Measurements from ENCODE around the gene EPG5.
A peak's percentile ranks its signal among the peaks of the same experiment; 100 is the strongest.
"Not testable (repeated sequence)": the region's sequence is repeated elsewhere in the genome, so short reads cannot be mapped to it uniquely, and the experiment has no call there.

Gene EPG5

DNA sequence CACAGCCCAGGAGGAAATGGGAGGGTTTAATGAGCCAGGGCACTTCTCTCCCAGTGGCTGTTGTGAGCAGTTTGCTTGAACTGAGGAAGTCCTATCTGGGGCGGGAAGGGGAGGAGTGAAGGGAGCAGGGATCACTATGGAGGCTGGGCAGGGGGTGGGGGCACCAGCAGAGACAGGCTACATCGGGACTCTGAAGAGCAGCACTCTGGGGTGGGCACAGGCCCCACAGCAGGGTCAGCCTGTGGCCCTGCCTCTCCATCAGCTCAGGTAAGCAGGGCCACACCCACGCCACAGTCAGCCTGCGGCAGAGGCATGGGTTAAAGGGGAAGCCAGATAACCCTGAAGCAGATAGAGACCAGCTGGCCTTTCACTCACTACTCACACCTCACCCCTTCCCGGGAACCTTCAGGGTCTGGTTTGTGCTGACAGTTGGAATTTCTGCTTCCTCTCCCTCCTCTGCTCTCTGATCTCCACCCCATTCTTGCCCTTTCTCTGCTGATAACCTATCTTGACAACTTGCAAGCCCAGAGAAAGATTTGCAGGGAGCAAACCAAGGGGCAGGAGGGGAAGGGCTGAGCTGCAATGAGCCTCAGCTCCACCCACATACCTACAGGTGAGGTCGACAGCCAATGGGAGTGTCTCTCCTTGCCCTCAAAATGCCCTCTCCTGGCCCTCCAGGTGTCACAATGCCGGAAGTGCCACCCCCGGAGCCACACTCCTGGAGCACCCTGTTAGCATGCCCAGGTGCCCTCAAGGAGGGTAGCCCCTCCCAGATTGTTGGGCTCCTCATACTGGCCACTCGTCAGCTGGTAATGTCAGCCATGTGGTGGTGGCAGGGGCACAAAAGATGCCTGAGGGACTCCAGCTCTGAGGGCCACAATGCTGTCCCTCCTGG lies 138.0 kb downstream of the EPG5 start:
- Histone ChIP-seq H3K4me3 (ENCODE audit: low read length in 2 of 2) (no peak overlapping the region), H3K4ac (ENCODE audit: low read length) (no peak overlapping the region), H2AK5ac (ENCODE audit: low read depth, low read length) (no peak overlapping the region), H2BK120ac (ENCODE audit: low read depth, low read length) (no peak overlapping the region), H3K27me3 (ENCODE audit: control insufficient read depth in 3 of 3, insufficient read depth in 3 of 3, low read depth in 1 of 3, low read length in 3 of 3) (peaks cover 0 to 7% (median 0%) of the 10 kb centered on the region in 3 experiments), H3K36me3 (replicated peaks in 1 of 2; ENCODE audit: control insufficient read depth in 2 of 2, insufficient read depth in 2 of 2, low read length in 2 of 2) (no peaks in the 10 kb centered on the region), H2AFZ (ENCODE audit: low read length) (no peak overlapping the region), H3K27ac (replicated peaks; ENCODE audit: low read length) (no peak overlapping the region), H2BK5ac (ENCODE audit: low read length) (no peak overlapping the region), H2BK15ac (ENCODE audit: low read length) (no peak overlapping the region), H3K4me2 (ENCODE audit: insufficient read depth, low read length, poor library complexity, severe bottlenecking) (no peak overlapping the region), H4K8ac (ENCODE audit: low read depth, low read length) (no peak overlapping the region), H3K9me3 (replicated peaks in 1 of 2; ENCODE audit: control insufficient read depth in 2 of 2, insufficient read depth in 1 of 2, low read depth in 1 of 2, low read length in 2 of 2) (no peaks in the 10 kb centered on the region), H3K79me1 (ENCODE audit: low read depth, low read length) (no peaks in the 10 kb centered on the region), H3K23ac (ENCODE audit: low read depth, low read length, poor library complexity) (peak overlapping the region; percentile 18), H3K18ac (ENCODE audit: low read length) (peak overlapping the region; percentile 33), H3K9ac (ENCODE audit: low read depth, low read length, poor library complexity) (no peak overlapping the region), H3K14ac (ENCODE audit: low read length) (no peak overlapping the region), H4K91ac (ENCODE audit: low read depth, low read length, poor library complexity) (no peak overlapping the region), H3K4me1 (ENCODE audit: control insufficient read depth in 2 of 2, insufficient read depth in 1 of 2, low read depth in 1 of 2, low read length in 2 of 2) (peaks cover 10 to 15% of the 10 kb centered on the region in 2 donors), H2BK12ac (ENCODE audit: low read length) (no peak overlapping the region)
- WGBS, 2 donors (ENCODE audit: extremely low coverage in 2 of 2, insufficient read length in 2 of 2, insufficient replicate concordance in 1 of 2), result no CpG with 5 or more reads among the region's 9 CpGs
- no peak for DNase-seq (ENCODE audit: low spot score)

DNA sequence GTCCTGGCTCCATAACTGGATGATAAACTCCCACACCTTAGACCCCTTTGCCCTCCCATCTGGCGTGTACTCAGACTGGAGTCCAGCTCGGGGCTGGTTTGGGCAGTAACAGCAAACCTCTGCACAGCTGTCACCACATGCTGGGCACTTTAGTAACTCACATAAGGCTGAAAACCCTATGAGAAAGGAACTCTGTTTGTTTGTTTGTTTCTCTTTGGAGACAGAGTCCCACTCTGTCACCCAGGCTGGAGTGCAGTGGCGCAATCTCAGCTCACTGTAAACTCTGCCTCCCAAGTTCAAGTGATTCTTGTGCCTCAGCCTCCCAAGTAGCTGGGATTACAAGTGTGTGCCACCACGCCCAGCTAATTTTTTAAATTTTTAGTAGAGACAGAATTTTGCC lies 140.4 kb downstream of the EPG5 start:
- H2BK120ac ChIP-seq (ENCODE audit: low read depth, low read length); H3K9ac ChIP-seq (ENCODE audit: low read depth, low read length, poor library complexity); H4K91ac ChIP-seq (ENCODE audit: low read depth, low read length, poor library complexity); H2AK5ac ChIP-seq (ENCODE audit: low read depth, low read length); H3K9me3 ChIP-seq (replicated peaks in 1 of 2; ENCODE audit: control insufficient read depth in 2 of 2, insufficient read depth in 1 of 2, low read depth in 1 of 2, low read length in 2 of 2); DNase-seq (ENCODE audit: low spot score); H4K8ac ChIP-seq (ENCODE audit: low read depth, low read length); H3K4ac ChIP-seq (ENCODE audit: low read length); H3K36me3 ChIP-seq (replicated peaks in 1 of 2; ENCODE audit: control insufficient read depth in 2 of 2, insufficient read depth in 2 of 2, low read length in 2 of 2); H2BK15ac ChIP-seq (ENCODE audit: low read length); H2AFZ ChIP-seq (ENCODE audit: low read length); H3K14ac ChIP-seq (ENCODE audit: low read length); H3K79me1 ChIP-seq (ENCODE audit: low read depth, low read length); H3K4me2 ChIP-seq (ENCODE audit: insufficient read depth, low read length, poor library complexity, severe bottlenecking); H3K4me3 ChIP-seq (ENCODE audit: low read length in 2 of 2); H2BK5ac ChIP-seq (ENCODE audit: low read length); H3K27ac ChIP-seq (replicated peaks; ENCODE audit: low read length); H3K27me3 ChIP-seq (ENCODE audit: control insufficient read depth in 3 of 3, insufficient read depth in 3 of 3, low read depth in 1 of 3, low read length in 3 of 3); H3K18ac ChIP-seq (ENCODE audit: low read length); H2BK12ac ChIP-seq (ENCODE audit: low read length); H3K23ac ChIP-seq (ENCODE audit: low read depth, low read length, poor library complexity): not testable (repeated sequence)
- WGBS, 2 donors (ENCODE audit: extremely low coverage in 2 of 2, insufficient read length in 2 of 2, insufficient replicate concordance in 1 of 2), result no CpG with 5 or more reads among the region's 4 CpGs
- H3K4me1 ChIP-seq (ENCODE audit: control insufficient read depth in 2 of 2, insufficient read depth in 1 of 2, low read depth in 1 of 2, low read length in 2 of 2), result peaks cover 10 to 13% of the 10 kb centered on the region in 2 donors

- no peak overlapping the region for H2BK5ac ChIP-seq (ENCODE audit: low read length)
- peak overlapping the region; percentile 77 for H2AFZ ChIP-seq (ENCODE audit: low read length)
- H3K9me3 ChIP-seq (replicated peaks in 1 of 2; ENCODE audit: control insufficient read depth in 2 of 2, insufficient read depth in 1 of 2, low read depth in 1 of 2, low read length in 2 of 2), result no peaks in the 10 kb centered on the region
- no CpG with 5 or more reads among the region's 4 CpGs for WGBS, 2 donors (ENCODE audit: extremely low coverage in 2 of 2, insufficient read length in 2 of 2, insufficient replicate concordance in 1 of 2)
- H2AK5ac ChIP-seq (ENCODE audit: low read depth, low read length), result no peak overlapping the region
- no peak overlapping the region for H3K4ac ChIP-seq (ENCODE audit: low read length)
- no peak overlapping the region for H3K14ac ChIP-seq (ENCODE audit: low read length)
- H4K91ac ChIP-seq (ENCODE audit: low read depth, low read length, poor library complexity), result no peak overlapping the region
- H3K23ac ChIP-seq (ENCODE audit: low read depth, low read length, poor library complexity), result peak overlapping the region; percentile 26
- H3K18ac ChIP-seq (ENCODE audit: low read length), result no peak overlapping the region
- no peak overlapping the region for H4K8ac ChIP-seq (ENCODE audit: low read depth, low read length)
- no peaks in the 10 kb centered on the region for H3K36me3 ChIP-seq (replicated peaks in 1 of 2; ENCODE audit: control insufficient read depth in 2 of 2, insufficient read depth in 2 of 2, low read length in 2 of 2)
- no peak for DNase-seq (ENCODE audit: low spot score)
- no peak overlapping the region for H2BK12ac ChIP-seq (ENCODE audit: low read length)
- H2BK120ac ChIP-seq (ENCODE audit: low read depth, low read length), result no peak overlapping the region
- H3K79me1 ChIP-seq (ENCODE audit: low read depth, low read length), result no peaks in the 10 kb centered on the region
- H2BK15ac ChIP-seq (ENCODE audit: low read length), result no peak overlapping the region
- H3K27me3 ChIP-seq (ENCODE audit: control insufficient read depth in 3 of 3, insufficient read depth in 3 of 3, low read depth in 1 of 3, low read length in 3 of 3), result peaks cover 0 to 2% (median 0%) of the 10 kb centered on the region in 3 experiments
- no peak overlapping the region for H3K4me2 ChIP-seq (ENCODE audit: insufficient read depth, low read length, poor library complexity, severe bottlenecking)
- no peak overlapping the region for H3K9ac ChIP-seq (ENCODE audit: low read depth, low read length, poor library complexity)
- H3K4me3 ChIP-seq (ENCODE audit: low read length in 2 of 2), result no peak overlapping the region
- H3K27ac ChIP-seq (replicated peaks; ENCODE audit: low read length), result no peak overlapping the region
- H3K4me1 ChIP-seq (ENCODE audit: control insufficient read depth in 2 of 2, insufficient read depth in 1 of 2, low read depth in 1 of 2, low read length in 2 of 2), result peaks cover 10 to 13% of the 10 kb centered on the region in 2 donors
Observed at GRCh38 chr18:45826084-45826483, 141.0 kb downstream of the EPG5 start.

- Histone ChIP-seq H3K27me3 (ENCODE audit: control insufficient read depth in 3 of 3, insufficient read depth in 3 of 3, low read depth in 1 of 3, low read length in 3 of 3) (peaks cover 0 to 2% (median 0%) of the 10 kb centered on the region in 3 experiments), H2BK12ac (ENCODE audit: low read length) (no peak within 1 kb of the TSS), H3K4me1 (ENCODE audit: control insufficient read depth in 2 of 2, insufficient read depth in 1 of 2, low read depth in 1 of 2, low read length in 2 of 2) (peaks cover 10 to 13% of the 10 kb centered on the region in 2 donors), H3K36me3 (replicated peaks in 1 of 2; ENCODE audit: control insufficient read depth in 2 of 2, insufficient read depth in 2 of 2, low read length in 2 of 2) (no peaks in the 10 kb centered on the region), H3K14ac (ENCODE audit: low read length) (no peak within 1 kb of the TSS), H3K18ac (ENCODE audit: low read length) (peak within 1 kb of the TSS; percentile 52), H2BK120ac (ENCODE audit: low read depth, low read length) (no peak within 1 kb of the TSS), H3K4ac (ENCODE audit: low read length) (no peak within 1 kb of the TSS), H3K9me3 (replicated peaks in 1 of 2; ENCODE audit: control insufficient read depth in 2 of 2, insufficient read depth in 1 of 2, low read depth in 1 of 2, low read length in 2 of 2) (no peaks in the 10 kb centered on the region), H2AK5ac (ENCODE audit: low read depth, low read length) (no peak within 1 kb of the TSS), H3K4me2 (ENCODE audit: insufficient read depth, low read length, poor library complexity, severe bottlenecking) (no peak within 1 kb of the TSS), H2AFZ (ENCODE audit: low read length) (peak within 1 kb of the TSS; percentile 77), H3K79me1 (ENCODE audit: low read depth, low read length) (no peaks in the 10 kb centered on the region), H4K8ac (ENCODE audit: low read depth, low read length) (no peak within 1 kb of the TSS), H2BK5ac (ENCODE audit: low read length) (no peak within 1 kb of the TSS), H3K27ac (replicated peaks; ENCODE audit: low read length) (no peak within 1 kb of the TSS), H3K9ac (ENCODE audit: low read depth, low read length, poor library complexity) (no peak within 1 kb of the TSS), H2BK15ac (ENCODE audit: low read length) (no peak within 1 kb of the TSS), H4K91ac (ENCODE audit: low read depth, low read length, poor library complexity) (no peak within 1 kb of the TSS), H3K23ac (ENCODE audit: low read depth, low read length, poor library complexity) (peak within 1 kb of the TSS; percentile 26), H3K4me3 (ENCODE audit: low read length in 2 of 2) (no peak within 1 kb of the TSS)
- DNase-seq (ENCODE audit: low spot score), result no peak
- WGBS, 2 donors (ENCODE audit: extremely low coverage in 2 of 2, insufficient read length in 2 of 2, insufficient replicate concordance in 1 of 2), result no CpG with 5 or more reads among the region's 12 CpGs
Observed at GRCh38 chr18:45825258-45826044, 141.7 kb downstream of the EPG5 start, which contains the start of gene SIGLEC15. SIGLEC15 (plus strand) TSS chr18:45825675; CDS start chr18:45825729, 54 bp downstream.
